HFFc6 (cell line): Measurements from ENCODE around the gene OR9A4. TPM values are rescaled to one million over a fixed set of nuclear protein-coding genes. Genes with fewer than 3 reads are reported as not detected.

Experiments used
- DNase-seq: peaks from one replicate; pipeline ENCODE4 v3.0.0-alpha.2; 2018
- H3K27ac Mint-ChIP-seq: 2 replicates; pipeline ENCODE4 v1.8.0; 2020; ENCODE audit warnings: mild to moderate bottlenecking, mixed read lengths
- H3K27me3 Mint-ChIP-seq: 2 replicates; pipeline ENCODE4 v1.8.0; 2021; ENCODE audit warnings: mild to moderate bottlenecking, moderate library complexity, mixed read lengths; ENCODE audit not compliant: insufficient read depth
- H3K36me3 Mint-ChIP-seq: 2 replicates; pipeline ENCODE4 v1.8.0; 2021; ENCODE audit warnings: low read depth, mixed read lengths
- H3K4me1 Mint-ChIP-seq: 2 replicates; pipeline ENCODE4 v1.8.0; 2020; ENCODE audit warnings: low read depth, mixed read lengths
- H3K4me3 Mint-ChIP-seq: 2 replicates; pipeline ENCODE4 v1.8.0; 2020; ENCODE audit warnings: mild to moderate bottlenecking, moderate library complexity, mixed read lengths
- H3K9me3 Mint-ChIP-seq: 2 replicates; pipeline ENCODE4 v1.8.0; 2020; ENCODE audit warnings: mild to moderate bottlenecking, mixed read lengths
- CTCF ChIP-seq: fragments of 200-600 bp; sonication (generic); IDR thresholded peaks from 2 replicates; pipeline ENCODE4 v1.5.0; 2021; ENCODE audit warnings: antibody characterized with exemption, mild to moderate bottlenecking
- total RNA-seq, 6 experiments: library from RNA; stranded (reverse); fragmentation: NEBNext Ultra II Directional; extraction: Animal tissue kit (Norgen Biotek cat#: 25700); gene quantifications; 2 replicates in 1 of 6; 3 replicates in 5 of 6; pipeline ENCODE4 v1.2.3, GENCODE V29; 2021

Gene OR9A4
- total RNA-seq, 6 experiments from 2014 or later, result not detected

- no peak for TF ChIP-seq CTCF
- Mint-ChIP-seq H3K9me3 (peaks cover 37% of the 10 kb centered on the region), H3K4me3 (no peak overlapping the region), H3K27me3 (no peaks in the 10 kb centered on the region; the same call in 1 of the 2 replicates), H3K4me1 (no peaks in the 10 kb centered on the region), H3K36me3 (peaks cover 4% of the 10 kb centered on the region; the same call in 1 of the 2 replicates), H3K27ac (no peak overlapping the region)
- DNase-seq, result no peak
Observed at GRCh38 chr7:141928845-141929195, 12.6 kb downstream of the OR9A4 start.

GRCh38 chr7:141930211-141930610 lies 14.0 kb downstream of the OR9A4 start:
- H3K36me3 Mint-ChIP-seq, result peaks cover 4% of the 10 kb centered on the region; the same call in 1 of the 2 replicates
- no peak for TF ChIP-seq CTCF
- H3K4me1 Mint-ChIP-seq, result no peaks in the 10 kb centered on the region
- peaks cover 47% of the 10 kb centered on the region for H3K9me3 Mint-ChIP-seq
- no peak overlapping the region for H3K27ac Mint-ChIP-seq
- no peak overlapping the region for H3K4me3 Mint-ChIP-seq
- H3K27me3 Mint-ChIP-seq, result no peaks in the 10 kb centered on the region; the same call in 1 of the 2 replicates
- DNase-seq, result no peak

GRCh38 chr7:141941075-141941474 lies 24.9 kb downstream of the OR9A4 start:
- no peak for DNase-seq
- H3K27ac Mint-ChIP-seq, result no peak overlapping the region
- no peak for TF ChIP-seq CTCF
- H3K36me3 Mint-ChIP-seq, result no peaks in the 10 kb centered on the region
- no peaks in the 10 kb centered on the region for H3K27me3 Mint-ChIP-seq
- H3K9me3 Mint-ChIP-seq, result peaks cover 70% of the 10 kb centered on the region
- no peaks in the 10 kb centered on the region for H3K4me1 Mint-ChIP-seq
- H3K4me3 Mint-ChIP-seq, result no peak overlapping the region

GRCh38 chr7:141943846-141944245 lies 27.6 kb downstream of the OR9A4 start:
- no peaks in the 10 kb centered on the region for H3K4me1 Mint-ChIP-seq
- no peak overlapping the region for H3K4me3 Mint-ChIP-seq
- no peak overlapping the region for H3K27ac Mint-ChIP-seq
- no peaks in the 10 kb centered on the region for H3K27me3 Mint-ChIP-seq
- H3K9me3 Mint-ChIP-seq, result peaks cover 70% of the 10 kb centered on the region
- DNase-seq, result no peak
- no peaks in the 10 kb centered on the region for H3K36me3 Mint-ChIP-seq
- no peak for TF ChIP-seq CTCF

- H3K9me3 Mint-ChIP-seq, result peaks cover 64% of the 10 kb centered on the region
- H3K4me3 Mint-ChIP-seq, result no peak overlapping the region
- no peaks in the 10 kb centered on the region for H3K36me3 Mint-ChIP-seq
- H3K27me3 Mint-ChIP-seq, result no peaks in the 10 kb centered on the region
- no peaks in the 10 kb centered on the region for H3K4me1 Mint-ChIP-seq
- no peak for DNase-seq
- no peak overlapping the region for H3K27ac Mint-ChIP-seq
- no peak for TF ChIP-seq CTCF
Observed at GRCh38 chr7:141944811-141945210, 28.6 kb downstream of the OR9A4 start.

- no peak for DNase-seq
- Mint-ChIP-seq H3K36me3 (no peaks in the 10 kb centered on the region), H3K9me3 (peaks cover 60% of the 10 kb centered on the region), H3K27ac (no peak overlapping the region), H3K4me1 (no peaks in the 10 kb centered on the region), H3K4me3 (no peak overlapping the region), H3K27me3 (no peaks in the 10 kb centered on the region)
- no peak for TF ChIP-seq CTCF
Observed at GRCh38 chr7:141945356-141945755, 29.2 kb downstream of the OR9A4 start.
